ENCODE data around the gene PEAK1.

GRCh38 chr15:77287385-77287784, 132.5 kb downstream of the PEAK1 start:
- no peak for TF ChIP-seq POLR2A (conservative IDR thresholded peaks at IDR 0.05)
- no peak for TF ChIP-seq HCFC1 (IDR thresholded peaks at IDR 0.05; ENCODE audit: low read depth, low read length)
- no peak for TF ChIP-seq SIN3A (IDR thresholded peaks at IDR 0.05; ENCODE audit: borderline replicate concordance in 2 of 2, control insufficient read depth in 1 of 2, low read depth in 2 of 2, low read length in 2 of 2)
- TF ChIP-seq ELF2 (CRISPR knock-in tag; IDR thresholded peaks at IDR 0.05): no peak
- TF ChIP-seq PTBP1 (IDR thresholded peaks at IDR 0.05; ENCODE audit: low read depth, low read length): no peak
- TF ChIP-seq NFYB (IDR thresholded peaks at IDR 0.05; ENCODE audit: extremely low read depth, insufficient read length): no peak
- no peak for TF ChIP-seq CTCF (IDR thresholded peaks at IDR 0.05 in 2 of 3, conservative IDR thresholded peaks at IDR 0.05 in 1 of 3; ENCODE audit: insufficient read depth in 2 of 3, low read depth in 1 of 3, low read length in 3 of 3)
- no peak for TF ChIP-seq POLR2AphosphoS5 (IDR thresholded peaks at IDR 0.05; ENCODE audit: control insufficient read depth, insufficient read depth, low read depth, low read length)
- TF ChIP-seq VEZF1 (CRISPR knock-in tag; IDR thresholded peaks at IDR 0.05): no peak
- TF ChIP-seq SRSF1 (IDR thresholded peaks at IDR 0.05; ENCODE audit: low read depth, low read length): no peak
- TF ChIP-seq HNRNPH1 (optimal IDR thresholded peaks at IDR 0.05; ENCODE audit: low read depth, low read length): no peak
- TF ChIP-seq SMC3 (conservative IDR thresholded peaks at IDR 0.05; ENCODE audit: insufficient read depth, low read depth, low read length): no peak
- TF ChIP-seq, protein P1, sequence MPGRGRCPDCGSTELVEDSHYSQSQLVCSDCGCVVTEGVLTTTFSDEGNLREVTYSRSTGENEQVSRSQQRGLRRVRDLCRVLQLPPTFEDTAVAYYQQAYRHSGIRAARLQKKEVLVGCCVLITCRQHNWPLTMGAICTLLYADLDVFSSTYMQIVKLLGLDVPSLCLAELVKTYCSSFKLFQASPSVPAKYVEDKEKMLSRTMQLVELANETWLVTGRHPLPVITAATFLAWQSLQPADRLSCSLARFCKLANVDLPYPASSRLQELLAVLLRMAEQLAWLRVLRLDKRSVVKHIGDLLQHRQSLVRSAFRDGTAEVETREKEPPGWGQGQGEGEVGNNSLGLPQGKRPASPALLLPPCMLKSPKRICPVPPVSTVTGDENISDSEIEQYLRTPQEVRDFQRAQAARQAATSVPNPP (IDR thresholded peaks at IDR 0.05; ENCODE audit: borderline replicate concordance, insufficient read depth, insufficient read length): no peak

Measured in K562 (cell line).